ENCODE data around the gene CLEC10A.
"Not testable (repeated sequence)": the region's sequence is repeated elsewhere in the genome, so short reads cannot be mapped to it uniquely, and the experiment has no call there.

CLEC10A gene

GRCh38 chr17:7068268-7068667 is 11.8 kb downstream of the CLEC10A start:
- H3K9ac ChIP-seq (ENCODE audit: low read depth, low read length) = no peak overlapping the region
- H3K4me1 ChIP-seq (ENCODE audit: insufficient read depth, low read length) = 0 out of 2 replicates have a peak, but pooled peaks cover 3% of the 10 kb centered on the region
- H3K4me3 ChIP-seq (ENCODE audit: low read length) = no peak overlapping the region
- peaks cover 19% of the 10 kb centered on the region for H3K9me3 ChIP-seq (ENCODE audit: insufficient read depth, low read depth, low read length)
- H3K27ac ChIP-seq (ENCODE audit: low read depth, low read length) = no peak overlapping the region
- 21% methylated on average over 1 of the region's 1 CpG for WGBS
- no peaks in the 10 kb centered on the region for H3K27me3 ChIP-seq (ENCODE audit: insufficient read depth, low read length)
- no peaks in the 10 kb centered on the region for H3K36me3 ChIP-seq (ENCODE audit: insufficient read depth, low read length)

DNA sequence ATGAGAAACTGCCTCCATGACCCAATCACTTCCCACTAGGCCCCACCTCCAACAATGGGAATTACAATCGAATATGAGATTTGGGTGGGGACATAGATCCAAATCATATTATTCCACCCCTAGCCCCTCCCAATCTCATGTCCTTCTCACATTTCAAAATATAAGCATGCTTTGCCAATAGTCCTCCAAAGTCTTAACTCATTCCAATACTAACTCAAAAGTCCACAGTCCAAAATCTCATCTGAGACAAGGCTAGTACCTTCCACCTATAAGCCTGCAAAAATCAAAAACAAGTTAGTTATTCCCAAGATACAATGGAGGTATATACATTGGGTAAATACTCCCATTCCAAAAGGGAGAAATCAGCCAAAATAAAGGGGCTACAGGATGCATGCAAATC is 12.9 kb downstream of the CLEC10A start:
- Histone ChIP-seq H3K36me3 (ENCODE audit: insufficient read depth, low read length) (no peaks in the 10 kb centered on the region), H3K9ac (ENCODE audit: low read depth, low read length) (no peak overlapping the region), H3K4me1 (ENCODE audit: insufficient read depth, low read length) (0 out of 2 replicates have a peak, but pooled peaks cover 6% of the 10 kb centered on the region), H3K27ac (ENCODE audit: low read depth, low read length) (no peak overlapping the region), H3K9me3 (ENCODE audit: insufficient read depth, low read depth, low read length) (peaks cover 19% of the 10 kb centered on the region), H3K4me3 (ENCODE audit: low read length) (no peak overlapping the region), H3K27me3 (ENCODE audit: insufficient read depth, low read length) (no peaks in the 10 kb centered on the region)
- 87% methylated on average over 1 of the region's 1 CpG for WGBS

- WGBS = 87% methylated on average over 4 of the region's 4 CpGs
- 0 out of 2 replicates have a peak, but pooled peaks cover 6% of the 10 kb centered on the region for H3K4me1 ChIP-seq (ENCODE audit: insufficient read depth, low read length)
- no peak overlapping the region for H3K9ac ChIP-seq (ENCODE audit: low read depth, low read length)
- H3K27me3 ChIP-seq (ENCODE audit: insufficient read depth, low read length) = no peaks in the 10 kb centered on the region
- no peak overlapping the region for H3K4me3 ChIP-seq (ENCODE audit: low read length)
- H3K36me3 ChIP-seq (ENCODE audit: insufficient read depth, low read length) = no peaks in the 10 kb centered on the region
- H3K27ac ChIP-seq (ENCODE audit: low read depth, low read length) = no peak overlapping the region
- H3K9me3 ChIP-seq (ENCODE audit: insufficient read depth, low read depth, low read length) = peaks cover 19% of the 10 kb centered on the region
These were observed 15.8 kb downstream of the CLEC10A start for GRCh38 chr17:7064261-7064660.

DNA sequence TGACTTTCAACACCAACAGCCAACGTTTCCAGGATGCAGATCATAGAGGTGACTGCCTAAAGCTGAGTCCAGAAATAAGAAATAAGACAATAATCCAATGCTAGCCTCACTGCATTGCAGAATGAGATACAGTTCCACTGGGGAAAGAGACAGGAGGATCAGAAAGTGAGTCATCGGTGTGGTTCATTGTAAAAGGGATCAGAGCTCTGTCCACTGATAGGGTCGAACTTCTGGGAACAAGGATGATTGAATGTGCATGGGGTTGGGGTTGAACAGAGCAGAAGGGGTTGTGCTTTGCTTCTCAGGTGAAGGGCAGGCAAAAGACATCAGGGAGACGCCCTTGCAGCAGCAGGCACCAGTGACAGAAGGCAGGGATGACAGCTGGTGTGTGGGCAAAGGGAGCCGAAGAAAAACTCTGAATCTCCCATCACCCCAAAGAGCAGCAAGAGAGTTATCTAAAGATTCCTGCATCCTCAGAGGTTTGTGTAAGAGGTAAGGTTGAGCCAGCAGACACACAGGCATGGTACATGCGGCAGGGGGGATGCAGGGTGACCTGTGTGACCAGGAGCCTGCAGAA is 16.4 kb downstream of the CLEC10A start:
- Histone ChIP-seq H3K27ac (ENCODE audit: low read depth, low read length) (no peak overlapping the region), H3K4me3 (ENCODE audit: low read length) (no peak overlapping the region), H3K9ac (ENCODE audit: low read depth, low read length) (no peak overlapping the region), H3K27me3 (ENCODE audit: insufficient read depth, low read length) (no peaks in the 10 kb centered on the region), H3K9me3 (ENCODE audit: insufficient read depth, low read depth, low read length) (peaks cover 14% of the 10 kb centered on the region), H3K4me1 (ENCODE audit: insufficient read depth, low read length) (0 out of 2 replicates have a peak, but pooled peaks cover 6% of the 10 kb centered on the region), H3K36me3 (ENCODE audit: insufficient read depth, low read length) (no peaks in the 10 kb centered on the region)
- 83% methylated on average over 5 of the region's 6 CpGs for WGBS

GRCh38 chr17:7060165-7060891 is 19.7 kb downstream of the CLEC10A start:
- WGBS = 73% methylated on average over 6 of the region's 6 CpGs
- H3K27ac ChIP-seq (ENCODE audit: low read depth, low read length) = no peak overlapping the region
- H3K4me3 ChIP-seq (ENCODE audit: low read length) = no peak overlapping the region
- no peaks in the 10 kb centered on the region for H3K9me3 ChIP-seq (ENCODE audit: insufficient read depth, low read depth, low read length)
- no peaks in the 10 kb centered on the region for H3K36me3 ChIP-seq (ENCODE audit: insufficient read depth, low read length)
- H3K27me3 ChIP-seq (ENCODE audit: insufficient read depth, low read length) = no peaks in the 10 kb centered on the region
- 0 out of 2 replicates have a peak, but pooled peaks cover 6% of the 10 kb centered on the region for H3K4me1 ChIP-seq (ENCODE audit: insufficient read depth, low read length)
- H3K9ac ChIP-seq (ENCODE audit: low read depth, low read length) = no peak overlapping the region

GRCh38 chr17:7058831-7059447 is 21.1 kb downstream of the CLEC10A start:
- Histone ChIP-seq H3K27me3 (ENCODE audit: insufficient read depth, low read length) (no peaks in the 10 kb centered on the region), H3K9ac (ENCODE audit: low read depth, low read length) (no peak overlapping the region), H3K36me3 (ENCODE audit: insufficient read depth, low read length) (no peaks in the 10 kb centered on the region), H3K27ac (ENCODE audit: low read depth, low read length) (no peak overlapping the region), H3K4me3 (ENCODE audit: low read length) (no peak overlapping the region), H3K9me3 (ENCODE audit: insufficient read depth, low read depth, low read length) (no peaks in the 10 kb centered on the region), H3K4me1 (ENCODE audit: insufficient read depth, low read length) (0 out of 2 replicates have a peak, but pooled peaks cover 6% of the 10 kb centered on the region)
- WGBS = 88% methylated on average over 7 of the region's 7 CpGs

DNA sequence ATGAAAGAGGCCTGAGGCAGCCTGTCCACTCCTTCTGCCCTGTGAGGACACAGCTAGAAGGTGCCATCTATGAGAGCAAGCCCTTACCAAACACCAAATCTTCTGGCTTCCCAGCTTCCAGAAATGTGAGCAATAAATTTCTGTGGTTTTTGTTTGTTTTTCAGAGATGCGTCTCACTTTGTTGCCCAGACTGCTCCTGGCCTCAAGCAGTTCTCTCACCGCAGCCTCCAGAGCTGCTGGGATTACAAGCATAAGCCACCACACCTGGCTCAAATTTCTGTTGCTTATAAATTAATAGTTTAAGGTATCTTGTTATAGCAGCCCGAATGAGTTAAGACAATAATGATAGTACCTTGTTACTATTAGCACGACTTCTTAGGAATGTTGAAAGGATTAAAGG is 23.7 kb downstream of the CLEC10A start:
- no peaks in the 10 kb centered on the region for H3K36me3 ChIP-seq (ENCODE audit: insufficient read depth, low read length)
- no peak overlapping the region for H3K27ac ChIP-seq (ENCODE audit: low read depth, low read length)
- 0 out of 2 replicates have a peak, but pooled peaks cover 4% of the 10 kb centered on the region for H3K27me3 ChIP-seq (ENCODE audit: insufficient read depth, low read length)
- 92% methylated on average over 4 of the region's 4 CpGs for WGBS
- H3K9ac ChIP-seq (ENCODE audit: low read depth, low read length) = no peak overlapping the region
- no peak overlapping the region for H3K4me3 ChIP-seq (ENCODE audit: low read length)
- H3K9me3 ChIP-seq (ENCODE audit: insufficient read depth, low read depth, low read length) = no peaks in the 10 kb centered on the region
- H3K4me1 ChIP-seq (ENCODE audit: insufficient read depth, low read length) = no peaks in the 10 kb centered on the region

- WGBS = 84% methylated on average over 8 of the region's 9 CpGs
- H3K27me3 ChIP-seq (ENCODE audit: insufficient read depth, low read length) = peaks cover 24% of the 10 kb centered on the region
- not testable (repeated sequence) for H3K4me1 ChIP-seq (ENCODE audit: insufficient read depth, low read length); H3K4me3 ChIP-seq (ENCODE audit: low read length); H3K9ac ChIP-seq (ENCODE audit: low read depth, low read length); H3K9me3 ChIP-seq (ENCODE audit: insufficient read depth, low read depth, low read length); H3K27ac ChIP-seq (ENCODE audit: low read depth, low read length); H3K36me3 ChIP-seq (ENCODE audit: insufficient read depth, low read length)
These were observed 29.5 kb downstream of the CLEC10A start for GRCh38 chr17:7050583-7050982.

GRCh38 chr17:7048968-7049367 is 31.1 kb downstream of the CLEC10A start:
- 81% methylated on average over 6 of the region's 6 CpGs for WGBS
- H3K36me3 ChIP-seq (ENCODE audit: insufficient read depth, low read length) = no peaks in the 10 kb centered on the region
- no peak overlapping the region for H3K9ac ChIP-seq (ENCODE audit: low read depth, low read length)
- H3K9me3 ChIP-seq (ENCODE audit: insufficient read depth, low read depth, low read length) = no peaks in the 10 kb centered on the region
- H3K27me3 ChIP-seq (ENCODE audit: insufficient read depth, low read length) = peaks cover 40% of the 10 kb centered on the region
- H3K27ac ChIP-seq (ENCODE audit: low read depth, low read length) = no peak overlapping the region
- peaks cover 4% of the 10 kb centered on the region; the same call in 1 of the 2 replicates for H3K4me1 ChIP-seq (ENCODE audit: insufficient read depth, low read length)
- no peak overlapping the region for H3K4me3 ChIP-seq (ENCODE audit: low read length)

- Histone ChIP-seq H3K4me1 (ENCODE audit: insufficient read depth, low read length) (peaks cover 4% of the 10 kb centered on the region; the same call in 1 of the 2 replicates), H3K27ac (ENCODE audit: low read depth, low read length) (no peak overlapping the region), H3K9ac (ENCODE audit: low read depth, low read length) (no peak overlapping the region), H3K27me3 (ENCODE audit: insufficient read depth, low read length) (peaks cover 50% of the 10 kb centered on the region), H3K9me3 (ENCODE audit: insufficient read depth, low read depth, low read length) (no peaks in the 10 kb centered on the region), H3K36me3 (ENCODE audit: insufficient read depth, low read length) (no peaks in the 10 kb centered on the region), H3K4me3 (ENCODE audit: low read length) (no peak overlapping the region)
- WGBS = 94% methylated on average over 2 of the region's 6 CpGs
These were observed 32.5 kb downstream of the CLEC10A start for GRCh38 chr17:7047566-7047965.

DNA sequence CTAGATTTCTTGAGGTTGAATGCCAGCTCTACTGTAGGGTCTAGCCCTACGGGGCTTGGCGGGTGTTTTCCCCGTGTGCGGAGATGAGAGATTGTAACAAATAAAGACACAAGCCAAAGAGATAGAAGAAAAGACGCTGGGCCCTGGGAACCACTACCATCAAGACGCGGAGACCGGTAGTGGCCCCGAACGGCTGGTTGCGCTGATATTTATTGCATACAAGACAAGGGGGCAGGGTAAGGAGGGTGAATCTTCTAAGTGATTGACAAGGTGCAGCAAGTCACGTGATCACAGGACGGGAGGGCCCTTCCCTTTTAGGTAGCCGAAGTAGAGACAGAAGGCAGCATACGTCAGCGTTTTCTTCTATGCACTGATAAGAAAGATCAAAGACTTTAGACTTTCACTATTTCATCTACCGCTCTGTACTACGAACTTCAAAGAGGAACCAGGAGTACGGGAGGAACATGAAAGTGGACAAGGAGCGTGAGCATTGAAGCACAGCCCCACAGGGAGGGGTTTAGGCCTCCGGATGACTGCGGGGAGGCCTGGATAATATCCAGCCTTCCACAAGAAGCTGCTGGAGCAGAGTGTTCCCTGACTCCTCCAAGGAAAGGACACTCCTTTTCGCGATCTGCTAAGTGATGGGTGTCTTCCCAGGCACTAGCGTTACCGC is 33.2 kb downstream of the CLEC10A start:
- WGBS = 16% methylated on average over 26 of the region's 26 CpGs
- not testable (repeated sequence) for H3K9ac ChIP-seq (ENCODE audit: low read depth, low read length); H3K9me3 ChIP-seq (ENCODE audit: insufficient read depth, low read depth, low read length); H3K4me1 ChIP-seq (ENCODE audit: insufficient read depth, low read length); H3K27ac ChIP-seq (ENCODE audit: low read depth, low read length); H3K36me3 ChIP-seq (ENCODE audit: insufficient read depth, low read length)
- Histone ChIP-seq H3K4me3 (ENCODE audit: low read length) (peak overlapping the region; percentile 53), H3K27me3 (ENCODE audit: insufficient read depth, low read length) (peaks cover 57% of the 10 kb centered on the region)
